GM19025 (cell line): ENCODE results near the gene NR4A3.
A peak's percentile ranks its signal among the peaks of the same experiment; 100 is the strongest.

ENCODE experiments used
- ATAC-seq: cut with Tn5 transposase; IDR thresholded peaks from one replicate; pipeline ENCODE4 v1.9.1; 2021; ENCODE audit warnings: mild to moderate bottlenecking, low read depth, moderate library complexity; ENCODE audit not compliant: unreplicated experiment

NR4A3 gene

DNA sequence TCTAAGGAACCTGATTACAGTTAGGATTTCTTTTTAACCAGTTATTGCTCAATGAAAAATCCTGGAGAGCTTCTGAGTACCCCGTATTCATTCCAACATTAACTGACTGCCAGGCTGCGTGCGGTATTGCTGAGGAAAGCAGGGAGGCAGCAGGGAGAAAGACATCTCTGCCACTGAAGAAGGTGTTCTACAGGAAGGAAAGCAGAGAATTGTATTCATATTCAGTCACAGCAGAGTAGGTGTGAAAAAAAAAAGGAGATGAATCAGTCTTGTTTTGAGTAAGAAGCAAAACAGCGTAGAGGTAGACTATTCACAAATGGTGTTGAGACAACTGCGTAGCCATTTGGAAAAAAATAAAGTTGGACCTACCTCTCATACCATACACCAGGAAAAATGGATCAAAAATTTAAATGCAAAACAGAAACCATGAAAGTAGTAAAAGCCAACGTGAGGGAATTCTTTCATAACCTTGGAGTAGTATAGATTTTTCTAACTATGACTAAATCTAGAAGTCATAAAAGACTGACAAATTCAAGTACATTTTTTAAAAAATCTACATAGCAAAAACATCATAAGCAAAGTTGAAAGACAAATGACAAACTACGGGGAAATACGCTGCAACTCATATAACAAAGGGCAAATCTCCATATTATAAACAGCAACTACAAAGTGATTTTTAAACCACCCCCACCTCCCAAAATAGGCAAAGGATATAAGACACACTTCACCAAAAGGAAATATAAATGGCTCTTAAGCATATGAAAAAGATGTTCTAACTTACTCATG, 9.9 kb upstream of the NR4A3 start:
- no peak for ATAC-seq

DNA sequence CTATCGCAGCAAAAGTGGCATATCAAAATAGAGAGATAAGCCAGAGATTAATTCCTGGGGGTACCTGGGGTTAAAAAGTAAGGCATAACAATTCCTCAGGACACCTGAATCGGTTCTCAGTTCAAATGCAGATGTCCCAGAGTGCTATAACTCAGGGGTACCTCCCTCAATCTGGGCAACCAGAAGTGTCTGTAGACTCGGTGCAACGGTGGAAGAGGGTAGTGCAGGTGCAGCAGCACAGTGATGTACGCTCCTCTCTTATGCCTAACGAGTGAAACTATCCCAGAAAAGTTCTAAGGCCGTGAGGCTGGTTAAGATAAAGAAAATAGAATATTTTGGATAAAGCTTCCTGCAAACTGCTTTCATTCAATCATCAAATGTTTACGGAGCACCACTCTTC, 7.9 kb upstream of the NR4A3 start:
- ATAC-seq, result no peak

DNA sequence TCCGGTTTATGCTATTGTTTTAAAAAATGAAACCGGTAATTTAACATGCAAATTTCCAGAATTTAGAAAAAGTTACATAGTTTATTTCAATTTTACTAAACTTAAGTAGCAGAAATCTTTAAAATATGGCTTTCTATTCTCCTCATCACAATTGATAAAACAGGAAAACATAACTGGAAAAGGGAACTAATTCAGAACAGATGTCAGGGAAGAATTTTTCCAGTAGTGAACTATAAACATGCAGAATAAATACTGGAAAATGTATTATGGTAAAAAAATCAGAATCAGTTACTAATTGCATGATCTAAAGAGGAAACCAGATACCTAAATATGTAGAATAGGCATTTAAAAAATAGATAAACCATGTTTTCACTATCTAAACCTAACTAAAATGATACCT, 7.3 kb upstream of the NR4A3 start:
- no peak for ATAC-seq

DNA sequence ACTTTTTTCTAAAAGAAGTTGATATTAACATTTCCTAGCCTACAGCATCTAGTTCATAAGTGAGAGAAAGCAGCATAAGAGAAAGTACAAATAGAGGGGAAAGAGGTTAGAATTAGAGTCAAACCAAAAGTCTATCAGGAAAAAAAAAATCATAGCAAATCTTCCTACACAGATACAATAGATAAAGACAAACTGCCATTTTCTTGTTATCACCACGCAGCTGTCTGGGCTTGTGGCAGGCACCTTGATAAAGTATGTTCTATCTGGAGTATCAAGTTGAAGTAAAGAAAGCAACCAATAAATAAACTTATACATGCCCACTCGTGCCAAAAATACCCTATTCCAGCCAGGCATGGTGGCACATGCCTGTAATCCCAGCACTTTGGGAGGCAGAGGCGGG, 5.3 kb upstream of the NR4A3 start:
- ATAC-seq, result no peak

- ATAC-seq, result no peak
Observed at GRCh38 chr9:99818500-99818899, 3.2 kb upstream of the NR4A3 start.

DNA sequence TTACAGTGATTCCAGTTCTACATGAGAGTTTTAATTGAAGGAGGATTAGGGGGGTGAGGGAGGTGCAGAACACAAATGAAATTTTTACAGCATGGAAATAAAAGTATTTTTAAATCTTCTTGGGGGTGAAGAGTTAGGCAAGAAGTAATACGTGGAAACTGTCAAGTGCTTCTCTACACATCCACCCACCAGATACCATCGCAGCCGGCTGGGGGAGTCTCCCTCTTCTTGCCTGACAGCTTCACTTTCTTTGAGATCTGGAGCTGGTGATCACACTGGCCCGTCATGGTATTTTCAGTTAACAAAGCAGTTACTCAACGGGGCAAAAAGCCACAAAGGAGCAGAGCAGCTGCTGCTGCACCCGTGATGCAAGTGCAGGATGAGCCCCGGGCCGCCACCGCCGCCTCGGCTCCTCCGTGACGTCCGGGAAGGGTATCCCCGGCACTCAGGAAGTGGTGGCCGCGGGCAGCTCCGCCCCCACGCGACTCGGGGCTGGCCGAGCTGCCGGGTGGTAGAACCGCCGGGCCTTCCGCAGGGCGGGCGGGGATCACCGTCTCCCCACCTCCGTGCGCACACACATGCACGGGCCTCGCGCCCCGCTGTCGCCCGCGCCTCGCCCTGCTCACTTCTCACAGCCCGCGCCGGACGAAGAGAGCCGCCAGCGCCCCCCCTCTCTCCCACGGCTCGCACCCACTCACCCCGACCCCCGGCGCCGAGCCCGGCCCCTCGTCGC, 2.4 kb upstream of the NR4A3 start:
- peak; percentile 48 for ATAC-seq

DNA sequence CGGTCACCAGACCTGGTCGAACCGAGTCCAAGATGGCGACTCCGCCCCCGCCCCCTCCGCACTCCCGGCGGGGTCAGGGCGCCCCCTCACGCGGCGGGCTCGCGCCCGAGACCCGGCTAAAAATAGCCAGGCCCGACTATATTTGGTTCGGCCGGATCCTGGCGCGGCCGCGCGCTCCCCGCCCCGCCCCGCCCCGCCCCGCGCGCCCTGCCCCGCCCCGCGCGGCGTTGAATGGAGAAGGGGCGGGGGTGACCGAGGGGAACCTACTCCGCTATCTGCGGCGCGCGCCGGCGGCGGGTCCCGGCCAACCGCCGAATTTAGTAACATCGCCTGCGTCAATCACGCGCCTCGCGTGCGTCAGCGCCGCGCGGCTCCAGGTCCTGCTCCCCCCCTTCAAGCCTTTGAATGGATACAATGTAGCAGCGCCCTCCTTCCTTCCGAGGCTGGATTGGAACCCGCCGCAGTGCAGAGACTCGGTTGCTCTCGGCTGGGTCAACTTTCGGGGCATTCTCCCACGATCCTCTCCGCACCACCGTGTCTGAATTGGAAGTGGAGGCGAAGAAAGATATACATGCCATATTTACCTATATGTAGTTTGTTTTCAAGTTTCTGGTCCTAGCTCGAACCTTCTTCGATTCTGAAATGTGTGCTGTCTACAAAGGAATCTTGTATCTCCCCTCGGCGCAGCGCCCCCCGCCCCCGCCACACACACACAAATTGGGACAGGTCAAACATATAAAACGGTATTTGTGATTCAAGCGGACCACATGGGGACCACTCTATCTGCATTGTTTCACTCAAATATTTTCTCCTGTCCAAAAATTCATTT, 1.6 kb upstream of the NR4A3 start:
- peak; percentile 44 for ATAC-seq

DNA sequence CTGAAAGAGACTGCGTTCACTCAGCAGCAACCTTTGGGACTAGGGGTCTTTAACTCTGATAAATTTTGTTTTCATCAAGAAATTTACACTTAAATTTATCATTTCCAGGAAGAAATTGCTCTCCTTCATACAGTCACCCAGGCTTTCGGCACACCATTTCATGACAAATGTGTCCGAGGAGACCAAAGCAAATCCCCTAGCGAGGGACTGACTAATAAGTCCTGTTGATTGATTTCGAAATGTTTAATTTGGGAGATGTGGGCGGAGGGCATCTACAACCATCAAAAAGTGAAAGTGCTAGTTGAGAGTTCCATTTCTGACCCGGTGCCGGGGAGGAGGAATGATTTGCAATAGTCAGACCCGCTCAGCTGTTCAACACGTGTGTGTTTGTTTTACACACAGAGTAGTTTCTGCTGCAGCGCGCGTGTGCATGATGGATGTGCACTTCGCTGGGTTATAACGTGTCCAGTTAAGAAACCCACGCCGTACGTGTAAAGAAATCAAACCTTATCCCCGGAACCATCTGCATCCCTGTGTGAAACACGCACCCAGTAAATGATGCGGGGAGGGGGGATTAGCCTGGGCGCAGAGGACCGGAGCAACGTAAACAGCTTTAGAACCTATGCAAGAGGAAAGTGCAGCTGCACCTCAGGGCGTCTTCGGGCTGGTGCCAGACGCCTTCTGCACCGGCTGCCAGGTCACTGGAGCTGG, 845 bp upstream of the NR4A3 start:
- no peak for ATAC-seq

DNA sequence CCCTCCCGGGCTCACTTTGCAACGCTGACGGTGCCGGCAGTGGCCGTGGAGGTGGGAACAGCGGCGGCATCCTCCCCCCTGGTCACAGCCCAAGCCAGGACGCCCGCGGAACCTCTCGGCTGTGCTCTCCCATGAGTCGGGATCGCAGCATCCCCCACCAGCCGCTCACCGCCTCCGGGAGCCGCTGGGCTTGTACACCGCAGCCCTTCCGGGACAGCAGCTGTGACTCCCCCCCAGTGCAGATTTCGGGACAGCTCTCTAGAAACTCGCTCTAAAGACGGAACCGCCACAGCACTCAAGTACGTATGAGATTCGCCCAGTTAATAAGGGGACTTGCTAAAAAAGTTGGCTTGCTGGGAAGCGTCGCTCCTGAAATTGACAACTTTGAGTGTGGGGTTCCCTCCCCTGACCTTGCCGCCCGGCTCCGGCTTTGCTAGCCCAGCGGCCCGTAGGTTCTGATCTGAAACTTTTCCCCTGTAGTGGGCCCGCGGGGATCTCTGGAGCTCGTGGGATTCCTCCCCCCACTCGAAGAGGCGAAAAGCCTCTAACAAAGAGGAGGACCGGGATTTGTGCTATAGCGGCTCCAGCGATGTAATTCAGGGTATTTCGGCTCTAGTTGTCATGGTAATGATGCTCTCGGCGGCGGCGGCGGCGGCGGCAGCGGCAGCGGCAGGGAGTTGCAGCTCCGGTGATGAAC, 572 bp downstream of the NR4A3 start:
- no peak for ATAC-seq

- no peak for ATAC-seq
Observed at GRCh38 chr9:99822806-99823591, 1.3 kb downstream of the NR4A3 start.

DNA sequence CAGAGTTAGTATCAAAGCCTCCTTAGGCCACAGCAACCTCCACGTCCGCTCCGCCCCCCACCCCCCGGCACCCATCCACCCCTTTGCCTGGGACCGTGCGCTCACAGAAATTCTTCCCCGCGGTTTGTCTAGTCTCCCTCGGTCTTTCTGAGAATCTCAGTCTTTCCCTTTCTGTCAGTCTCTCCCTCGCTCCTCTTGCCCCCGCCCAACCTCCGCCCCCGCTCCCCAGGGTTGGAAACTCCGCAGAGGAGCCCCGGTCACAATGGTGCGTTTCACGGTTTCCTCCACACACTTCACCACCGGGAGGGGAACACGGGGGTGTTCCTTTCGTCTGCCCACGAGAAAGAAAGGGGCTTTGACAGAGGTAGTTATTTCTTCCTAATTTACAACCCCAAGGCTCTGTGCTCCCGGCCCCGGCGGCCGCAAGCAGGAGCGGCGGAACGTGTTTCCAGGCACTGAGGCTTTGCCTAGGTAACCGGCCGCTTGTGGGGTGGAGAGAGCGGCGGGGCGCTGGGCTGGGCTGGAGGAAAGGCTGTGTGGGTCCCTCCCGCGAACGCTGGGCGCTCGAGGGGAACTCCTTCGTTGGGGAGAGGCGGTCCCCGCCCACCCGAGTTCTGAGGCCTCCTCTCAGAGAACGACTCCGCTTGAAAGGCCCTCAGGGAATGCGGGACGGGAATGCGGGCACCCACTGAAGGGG, 2.1 kb downstream of the NR4A3 start:
- no peak for ATAC-seq

DNA sequence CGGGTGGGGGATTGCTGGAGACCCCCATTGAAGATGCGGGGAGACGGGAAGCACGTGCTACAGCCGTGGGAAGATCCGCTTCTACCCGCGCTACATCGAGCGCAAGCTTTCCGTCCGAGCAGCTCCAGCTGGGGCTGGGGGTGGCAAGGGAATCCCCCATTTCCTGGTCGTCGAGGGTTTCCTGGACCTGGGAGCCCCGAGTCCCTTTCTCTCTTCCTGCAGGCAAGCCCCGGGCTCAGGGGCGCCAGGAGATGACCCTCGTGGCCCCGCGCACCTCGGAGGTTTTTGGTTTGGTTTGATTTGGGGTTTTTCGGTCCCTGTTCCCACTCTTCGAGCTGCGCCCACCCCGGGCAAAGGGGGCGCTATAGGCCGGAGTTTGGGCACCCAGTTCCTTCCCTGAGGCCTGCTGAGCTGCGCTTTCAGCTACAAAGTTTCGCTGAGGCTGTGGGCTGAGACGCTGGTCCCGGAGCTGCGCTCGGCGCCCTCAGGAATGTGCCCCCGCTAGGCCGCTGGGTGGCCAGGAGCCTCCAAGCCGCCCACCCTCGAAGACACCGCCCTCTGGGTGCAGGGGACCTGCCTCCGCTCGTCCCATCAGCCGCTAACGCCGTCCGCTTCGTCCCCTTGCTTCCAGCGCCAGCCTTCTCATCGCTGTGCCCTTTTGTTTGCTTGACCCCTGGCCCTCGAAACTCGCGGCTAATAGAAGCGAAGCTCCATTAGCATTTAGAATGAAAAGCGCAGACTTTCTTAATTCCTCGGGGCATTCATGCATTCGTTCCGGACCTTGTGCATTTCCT, 2.9 kb downstream of the NR4A3 start:
- no peak for ATAC-seq

GRCh38 chr9:99825172-99826046, 3.7 kb downstream of the NR4A3 start:
- ATAC-seq, result no peak

DNA sequence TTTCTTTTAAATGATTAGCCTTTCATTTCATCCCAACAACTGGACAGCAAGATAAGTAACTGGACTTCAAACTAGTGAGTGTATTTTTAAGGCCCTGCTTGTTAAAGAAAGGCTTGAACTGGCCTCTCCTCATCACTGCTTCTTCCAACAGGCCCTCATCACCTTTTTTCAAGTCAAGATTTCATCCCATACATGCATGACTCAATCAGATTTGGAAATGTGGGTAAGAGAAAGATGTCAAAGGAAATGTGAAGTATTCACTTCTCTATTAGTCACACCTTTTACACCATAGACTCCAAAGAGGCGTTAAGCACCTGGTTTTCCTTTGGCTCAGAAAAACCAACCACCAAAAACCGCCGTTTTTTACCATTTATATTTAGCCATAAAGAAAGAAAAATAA, 4.9 kb downstream of the NR4A3 start:
- ATAC-seq, result no peak

DNA sequence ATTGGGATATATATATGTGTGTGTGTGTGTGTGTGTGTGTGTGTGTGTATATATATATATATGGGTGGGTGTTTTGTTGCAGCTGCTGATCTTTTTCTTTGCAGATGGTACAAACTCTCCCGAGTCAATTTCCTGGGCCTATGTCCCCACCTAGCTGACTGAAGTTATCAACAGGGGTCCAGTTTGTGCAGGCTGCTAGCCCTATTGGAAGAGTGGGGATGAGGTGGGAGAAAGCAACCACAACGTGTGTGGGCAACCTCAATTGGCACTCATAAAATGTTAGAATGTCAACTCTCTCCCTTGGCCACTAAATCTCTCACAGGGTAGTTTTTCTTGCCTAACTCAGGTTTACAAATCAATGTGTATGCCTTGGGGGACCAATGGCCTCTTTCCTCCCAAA, 5.6 kb downstream of the NR4A3 start:
- no peak for ATAC-seq

- ATAC-seq, result no peak
Observed at GRCh38 chr9:99828054-99828416, 6.3 kb downstream of the NR4A3 start.
